CD4-positive, alpha-beta T cell treated with Interleukin-6 for 4 hours (primary cell): ENCODE results near the gene INPP5F.
"Not testable (repeated sequence)": the region's sequence is repeated elsewhere in the genome, so short reads cannot be mapped to it uniquely, and the experiment has no call there.

ENCODE experiments used
- DNase-seq: peaks from one replicate; pipeline ENCODE4 v3.0.0-alpha.2; 2020; ENCODE audit warnings: mixed read lengths

Gene INPP5F

GRCh38 chr10:119821182-119821581 lies 95.3 kb downstream of the INPP5F start:
- DNase-seq, result no peak

DNA sequence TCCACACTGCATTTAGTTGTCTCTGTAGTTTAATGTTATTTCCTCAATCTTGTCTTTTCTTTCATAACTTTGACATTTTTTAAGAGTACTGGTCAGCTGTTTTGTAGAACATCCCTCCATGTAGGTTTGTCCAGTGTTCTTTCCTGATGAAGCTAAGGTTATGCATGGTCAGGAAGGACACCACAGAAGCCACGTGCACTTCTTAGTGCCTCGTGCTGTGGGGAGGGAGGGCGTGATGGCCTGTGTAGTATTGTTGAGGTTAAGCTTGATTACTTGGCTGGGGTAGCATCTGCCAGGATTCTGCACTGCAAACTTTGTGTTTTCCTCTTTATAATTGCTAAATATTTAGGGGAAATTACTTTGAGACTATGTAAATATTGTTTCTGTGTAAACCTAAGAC lies 98.4 kb downstream of the INPP5F start:
- DNase-seq, result no peak

DNA sequence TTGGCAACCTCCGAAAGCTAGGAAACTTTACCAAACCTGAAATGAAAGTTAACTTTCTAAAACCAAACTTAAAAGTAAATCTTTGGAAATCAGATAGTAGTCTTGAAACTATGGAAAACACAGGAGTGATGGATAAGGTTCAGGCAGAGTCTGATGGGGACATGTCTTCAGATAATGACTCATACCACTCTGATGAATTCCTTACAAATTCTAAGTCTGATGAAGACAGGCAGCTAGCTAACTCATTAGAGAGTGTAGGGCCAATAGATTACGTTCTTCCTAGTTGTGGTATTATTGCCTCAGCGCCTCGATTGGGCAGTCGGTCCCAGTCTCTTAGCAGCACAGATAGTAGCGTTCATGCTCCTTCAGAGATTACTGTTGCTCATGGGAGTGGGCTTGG lies 100.9 kb downstream of the INPP5F start:
- DNase-seq, result no peak

GRCh38 chr10:119827430-119827829 lies 101.6 kb downstream of the INPP5F start:
- DNase-seq, result no peak

DNA sequence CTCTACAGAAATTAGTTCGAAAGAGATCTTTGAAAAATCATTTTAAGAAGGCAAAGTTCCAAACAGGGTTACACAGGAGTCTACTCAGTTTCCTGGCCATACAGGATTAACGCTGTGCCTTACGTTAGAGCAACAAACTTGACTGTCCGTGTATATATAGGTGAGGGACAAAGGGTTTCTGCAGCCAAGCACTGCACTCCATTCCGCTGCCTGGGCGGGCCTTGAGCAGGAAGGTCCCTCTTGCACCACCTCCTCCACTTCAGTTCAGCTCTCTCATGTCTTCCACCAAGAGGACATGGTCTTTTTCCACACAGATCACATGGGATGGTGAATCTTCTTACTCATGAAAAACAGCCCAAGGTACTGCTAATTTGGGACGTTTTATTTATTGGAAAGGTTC lies 103.6 kb downstream of the INPP5F start:
- DNase-seq, result no peak

- no peak for DNase-seq
Observed at GRCh38 chr10:119830851-119831250, 105.0 kb downstream of the INPP5F start.

GRCh38 chr10:119831656-119832055 lies 105.8 kb downstream of the INPP5F start:
- DNase-seq, result no peak

GRCh38 chr10:119832951-119833350 lies 107.1 kb downstream of the INPP5F start:
- no peak for DNase-seq

DNA sequence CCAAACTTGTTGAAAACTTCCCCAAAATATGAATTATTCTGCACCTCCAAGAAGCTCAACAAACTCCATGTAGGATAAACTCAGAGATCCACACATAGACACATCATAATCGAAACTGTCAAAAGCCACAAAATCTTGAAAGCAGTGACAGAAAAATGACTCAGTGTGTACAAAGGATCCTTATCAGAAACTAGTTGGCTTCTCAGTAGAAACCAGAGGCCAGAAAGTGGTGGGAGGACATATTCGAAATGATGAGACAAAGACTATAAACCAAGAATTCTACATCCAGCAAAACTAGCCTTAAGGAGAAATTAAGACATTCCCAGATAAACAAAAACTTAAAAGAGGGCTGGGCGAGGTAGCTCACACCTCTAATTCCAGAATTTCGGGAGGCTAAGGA lies 108.3 kb downstream of the INPP5F start:
- no peak for DNase-seq

GRCh38 chr10:119845656-119846055 lies 119.8 kb downstream of the INPP5F start:
- no peak for DNase-seq

DNA sequence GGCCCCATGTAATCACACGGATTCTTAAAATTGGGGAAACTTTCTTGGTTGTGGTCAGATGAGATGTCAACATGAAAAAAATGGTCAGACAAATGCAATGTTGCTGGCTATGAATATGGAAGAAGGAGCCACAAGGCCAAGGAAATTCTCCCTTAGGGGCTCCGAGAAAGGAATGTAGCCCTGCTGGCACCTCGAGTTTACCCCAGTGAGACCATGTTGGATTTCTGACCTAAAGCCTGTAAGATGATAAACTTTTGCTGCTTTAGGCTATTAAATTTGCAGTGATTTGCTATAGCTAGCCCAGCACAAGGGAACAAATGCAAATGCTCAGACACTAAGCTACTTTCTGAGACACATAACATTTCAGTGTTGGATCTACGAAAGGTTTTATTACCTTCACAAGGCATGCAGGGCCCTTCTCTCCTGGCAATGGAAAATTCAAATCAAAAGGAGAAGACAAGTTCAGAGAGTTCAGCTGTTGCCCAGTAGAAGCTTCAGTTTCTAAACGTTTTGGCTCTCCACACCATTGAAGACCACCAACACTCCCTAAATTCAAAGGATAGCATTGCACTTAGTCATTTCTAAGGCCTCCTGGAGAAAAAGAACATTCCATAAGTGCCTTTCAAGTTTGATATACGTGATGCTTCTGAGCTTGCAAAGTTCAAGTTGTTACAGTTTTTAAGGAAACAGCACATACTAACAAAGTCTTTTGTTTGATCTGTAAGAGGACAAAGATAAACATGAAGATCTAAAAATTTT lies 123.4 kb downstream of the INPP5F start:
- DNase-seq, result no peak

DNA sequence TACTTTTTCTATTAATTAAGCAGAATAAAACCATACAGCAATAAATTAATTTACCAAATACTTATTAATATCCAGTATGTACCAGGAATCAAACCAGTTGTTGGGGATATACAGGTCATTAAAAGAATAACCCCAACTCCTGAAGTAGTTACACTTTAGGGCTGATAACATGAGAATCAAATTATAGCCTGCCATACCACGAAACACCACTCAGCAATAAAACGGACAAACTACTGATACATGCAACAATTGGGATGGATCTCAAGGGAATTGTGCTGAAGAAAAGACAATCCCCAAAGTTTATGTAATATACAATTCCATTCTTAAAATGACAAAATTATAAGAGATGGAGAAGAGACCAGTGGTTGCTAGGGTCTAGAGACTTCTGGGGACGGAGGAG lies 124.1 kb downstream of the INPP5F start:
- no peak for DNase-seq

- no peak for DNase-seq
Observed at GRCh38 chr10:119852277-119852676, 126.4 kb downstream of the INPP5F start.

DNA sequence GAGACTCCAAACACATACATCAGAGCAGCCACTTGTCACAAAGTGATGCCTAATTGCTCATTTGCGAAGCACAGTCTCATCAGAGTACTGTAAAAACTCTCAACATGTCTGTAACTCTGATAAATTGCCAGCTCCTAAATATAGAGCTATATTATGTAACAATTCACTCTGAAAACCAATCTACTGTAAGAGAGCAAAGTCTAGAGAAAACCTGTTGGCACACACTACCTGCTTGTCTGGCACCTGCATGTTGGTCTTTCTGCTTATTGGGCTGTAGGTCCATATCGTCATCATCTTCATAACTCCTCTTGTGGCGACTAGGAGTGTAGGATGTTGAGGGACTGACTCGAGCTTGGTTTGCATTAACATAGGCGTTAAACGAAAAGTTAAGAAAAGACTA lies 127.0 kb downstream of the INPP5F start:
- no peak for DNase-seq

- no peak for DNase-seq
Observed at GRCh38 chr10:119853574-119853973, 127.7 kb downstream of the INPP5F start.

GRCh38 chr10:119858063-119858462 lies 132.2 kb downstream of the INPP5F start:
- DNase-seq, result no peak

- no peak for DNase-seq
Observed at GRCh38 chr10:119859420-119860258, 133.8 kb downstream of the INPP5F start.

- no peak for DNase-seq
Observed at GRCh38 chr10:119860866-119861607, 135.2 kb downstream of the INPP5F start.

GRCh38 chr10:119862524-119862923 lies 136.7 kb downstream of the INPP5F start:
- no peak for DNase-seq

GRCh38 chr10:119863951-119864565 lies 138.2 kb downstream of the INPP5F start:
- DNase-seq, result no peak

GRCh38 chr10:119865699-119866240 lies 139.9 kb downstream of the INPP5F start:
- no peak for DNase-seq

GRCh38 chr10:119867317-119867716 lies 141.5 kb downstream of the INPP5F start:
- DNase-seq, result no peak

DNA sequence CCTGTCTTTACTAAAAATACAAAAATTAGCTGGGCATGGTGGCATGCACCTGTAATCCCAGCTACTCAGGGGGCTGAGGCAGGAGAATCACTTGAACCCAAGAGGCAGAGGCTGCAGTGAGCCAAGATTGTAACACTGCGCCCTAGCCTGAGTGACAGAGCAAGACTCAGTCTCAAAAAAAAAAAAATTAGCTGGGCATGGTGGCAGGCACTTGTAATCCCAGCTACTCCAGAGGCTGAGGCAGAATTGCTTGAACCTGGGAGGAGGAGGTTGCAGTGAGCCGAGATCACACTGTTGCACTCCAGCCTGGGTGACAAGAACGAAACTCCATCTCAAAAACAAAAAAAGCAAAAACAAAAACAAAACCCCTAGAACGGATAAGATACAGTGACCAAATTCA lies 143.5 kb downstream of the INPP5F start:
- not testable (repeated sequence) for DNase-seq
